GM10266 (cell line): ENCODE measurements around the gene ADAMTS12.

Experiments
- DNase-seq: peaks from one replicate; pipeline ENCODE4 v3.0.0; 2012; ENCODE audit errors: extremely low spot score
- CTCF ChIP-seq: IDR thresholded peaks from 2 replicates; pipeline ENCODE4 v1.5.1; 2012; ENCODE audit warnings: mild to moderate bottlenecking, low read depth; ENCODE audit not compliant: control insufficient read depth, insufficient read depth; ENCODE audit errors: missing control alignments

Gene ADAMTS12

GRCh38 chr5:33764786-33765185, 127.0 kb downstream of the ADAMTS12 start:
- TF ChIP-seq CTCF: no peak
- no peak for DNase-seq

- no peak for TF ChIP-seq CTCF
- DNase-seq: no peak
These were observed 128.4 kb downstream of the ADAMTS12 start for GRCh38 chr5:33763435-33763834.

- no peak for DNase-seq
- no peak for TF ChIP-seq CTCF
These were observed 128.9 kb downstream of the ADAMTS12 start for GRCh38 chr5:33762859-33763258.

- no peak for DNase-seq
- TF ChIP-seq CTCF: no peak
These were observed 130.7 kb downstream of the ADAMTS12 start for GRCh38 chr5:33761139-33761538.

GRCh38 chr5:33758737-33759136, 133.1 kb downstream of the ADAMTS12 start:
- no peak for TF ChIP-seq CTCF
- DNase-seq: no peak

- DNase-seq: no peak
- TF ChIP-seq CTCF: no peak
These were observed 135.3 kb downstream of the ADAMTS12 start for GRCh38 chr5:33756491-33756890.

- DNase-seq: no peak
These were observed 136.6 kb downstream of the ADAMTS12 start for GRCh38 chr5:33755231-33755630.

More at GRCh38 chr5:33755231-33755630, 136.6 kb downstream of the ADAMTS12 start:
- TF ChIP-seq CTCF: no peak
